Measurements from ENCODE around the gene MICB. TPM values are rescaled to one million over a fixed set of nuclear protein-coding genes. Genes with fewer than 3 reads are reported as not detected.
A peak's percentile ranks its signal among the peaks of the same experiment; 100 is the strongest.
"Not testable (repeated sequence)": the region's sequence is repeated elsewhere in the genome, so short reads cannot be mapped to it uniquely, and the experiment has no call there.

The MICB gene
- total RNA-seq (2012; rRNA removed): 5.2 and 10.9 TPM in 2 replicates

- Histone ChIP-seq H3K4me1 (ENCODE audit: control insufficient read depth, insufficient read depth, low read length) (peaks cover 32% of the 10 kb centered on the region), H3K27me3 (ENCODE audit: control insufficient read depth, insufficient read depth, low read length) (no peaks in the 10 kb centered on the region)
These were observed at the start of gene MICB for GRCh38 chr6:31497531-31498476. MICB (plus strand) TSS chr6:31498145; CDS start chr6:31498194, 49 bp downstream.

GRCh38 chr6:31450751-31451150 lies 47.2 kb upstream of the MICB start:
- Histone ChIP-seq H3K9me3 (replicated peaks; ENCODE audit: low read length) (no peaks in the 10 kb centered on the region), H3K4me2 (ENCODE audit: low read length) (no peak overlapping the region), H3K9ac (ENCODE audit: low read depth, low read length) (no peak overlapping the region), H3K4me3 (ENCODE audit: low read length) (no peak overlapping the region), H3K27me3 (ENCODE audit: control insufficient read depth, insufficient read depth, low read length) (peaks cover 21% of the 10 kb centered on the region), H3K4me1 (ENCODE audit: control insufficient read depth, insufficient read depth, low read length) (no peaks in the 10 kb centered on the region), H3K36me3 (ENCODE audit: insufficient read depth, low read length) (no peaks in the 10 kb centered on the region)

More at GRCh38 chr6:31497531-31498476, at the start of gene MICB:
- Histone ChIP-seq H3K4me3 (ENCODE audit: low read length) (peak within 1 kb of the TSS; percentile 79), H3K36me3 (ENCODE audit: insufficient read depth, low read length) (no peaks in the 10 kb centered on the region), H3K9ac (ENCODE audit: low read depth, low read length) (peak within 1 kb of the TSS; percentile 61), H3K9me3 (replicated peaks; ENCODE audit: low read length) (no peaks in the 10 kb centered on the region), H3K4me2 (ENCODE audit: low read length) (peak within 1 kb of the TSS; percentile 94)

GRCh38 chr6:31452859-31453258 lies 45.1 kb upstream of the MICB start:
- Histone ChIP-seq H3K4me1 (ENCODE audit: control insufficient read depth, insufficient read depth, low read length) (no peaks in the 10 kb centered on the region), H3K4me3 (ENCODE audit: low read length) (no peak overlapping the region), H3K9me3 (replicated peaks; ENCODE audit: low read length) (no peaks in the 10 kb centered on the region), H3K9ac (ENCODE audit: low read depth, low read length) (no peak overlapping the region), H3K27me3 (ENCODE audit: control insufficient read depth, insufficient read depth, low read length) (peaks cover 29% of the 10 kb centered on the region), H3K4me2 (ENCODE audit: low read length) (no peak overlapping the region), H3K36me3 (ENCODE audit: insufficient read depth, low read length) (no peaks in the 10 kb centered on the region)

- Histone ChIP-seq H3K9me3 (replicated peaks; ENCODE audit: low read length) (no peaks in the 10 kb centered on the region), H3K9ac (ENCODE audit: low read depth, low read length) (no peak overlapping the region), H3K27me3 (ENCODE audit: control insufficient read depth, insufficient read depth, low read length) (peaks cover 33% of the 10 kb centered on the region)
These were observed 44.7 kb upstream of the MICB start for GRCh38 chr6:31453259-31453658.

GRCh38 chr6:31459864-31460263 lies 38.1 kb upstream of the MICB start:
- not testable (repeated sequence) for H3K9ac ChIP-seq (ENCODE audit: low read depth, low read length); H3K4me3 ChIP-seq (ENCODE audit: low read length); H3K36me3 ChIP-seq (ENCODE audit: insufficient read depth, low read length); H3K4me1 ChIP-seq (ENCODE audit: control insufficient read depth, insufficient read depth, low read length); H3K4me2 ChIP-seq (ENCODE audit: low read length); H3K9me3 ChIP-seq (replicated peaks; ENCODE audit: low read length)
- peaks cover 39% of the 10 kb centered on the region for H3K27me3 ChIP-seq (ENCODE audit: control insufficient read depth, insufficient read depth, low read length)

More at GRCh38 chr6:31453259-31453658, 44.7 kb upstream of the MICB start:
- H3K4me1 ChIP-seq (ENCODE audit: control insufficient read depth, insufficient read depth, low read length): no peaks in the 10 kb centered on the region
- H3K4me2 ChIP-seq (ENCODE audit: low read length): no peak overlapping the region
- H3K4me3 ChIP-seq (ENCODE audit: low read length): no peak overlapping the region
- no peaks in the 10 kb centered on the region for H3K36me3 ChIP-seq (ENCODE audit: insufficient read depth, low read length)

GRCh38 chr6:31460361-31461025 lies 37.5 kb upstream of the MICB start:
- H3K27me3 ChIP-seq (ENCODE audit: control insufficient read depth, insufficient read depth, low read length): peaks cover 45% of the 10 kb centered on the region

GRCh38 chr6:31462026-31462963 lies 35.6 kb upstream of the MICB start:
- peaks cover 42% of the 10 kb centered on the region for H3K27me3 ChIP-seq (ENCODE audit: control insufficient read depth, insufficient read depth, low read length)
- H3K4me2 ChIP-seq (ENCODE audit: low read length): peak overlapping the region; percentile 54
- no peak overlapping the region for H3K4me3 ChIP-seq (ENCODE audit: low read length)
- no peaks in the 10 kb centered on the region for H3K4me1 ChIP-seq (ENCODE audit: control insufficient read depth, insufficient read depth, low read length)
- H3K9ac ChIP-seq (ENCODE audit: low read depth, low read length): no peak overlapping the region
- no peaks in the 10 kb centered on the region for H3K9me3 ChIP-seq (replicated peaks; ENCODE audit: low read length)
- no peaks in the 10 kb centered on the region for H3K36me3 ChIP-seq (ENCODE audit: insufficient read depth, low read length)

More at GRCh38 chr6:31460361-31461025, 37.5 kb upstream of the MICB start:
- Histone ChIP-seq H3K4me1 (ENCODE audit: control insufficient read depth, insufficient read depth, low read length) (no peaks in the 10 kb centered on the region), H3K4me2 (ENCODE audit: low read length) (no peak overlapping the region), H3K9me3 (replicated peaks; ENCODE audit: low read length) (no peaks in the 10 kb centered on the region), H3K9ac (ENCODE audit: low read depth, low read length) (no peak overlapping the region), H3K4me3 (ENCODE audit: low read length) (no peak overlapping the region), H3K36me3 (ENCODE audit: insufficient read depth, low read length) (no peaks in the 10 kb centered on the region)

- no peak overlapping the region for H3K4me3 ChIP-seq (ENCODE audit: low read length)
- H3K36me3 ChIP-seq (ENCODE audit: insufficient read depth, low read length): no peaks in the 10 kb centered on the region
- H3K9ac ChIP-seq (ENCODE audit: low read depth, low read length): no peak overlapping the region
- H3K9me3 ChIP-seq (replicated peaks; ENCODE audit: low read length): no peaks in the 10 kb centered on the region
- H3K4me2 ChIP-seq (ENCODE audit: low read length): peak overlapping the region; percentile 54
- peaks cover 38% of the 10 kb centered on the region for H3K27me3 ChIP-seq (ENCODE audit: control insufficient read depth, insufficient read depth, low read length)
- no peaks in the 10 kb centered on the region for H3K4me1 ChIP-seq (ENCODE audit: control insufficient read depth, insufficient read depth, low read length)
These were observed 34.7 kb upstream of the MICB start for GRCh38 chr6:31462964-31463870.

- no peak overlapping the region for H3K4me3 ChIP-seq (ENCODE audit: low read length)
- no peak overlapping the region for H3K4me2 ChIP-seq (ENCODE audit: low read length)
- no peaks in the 10 kb centered on the region for H3K9me3 ChIP-seq (replicated peaks; ENCODE audit: low read length)
- no peak overlapping the region for H3K9ac ChIP-seq (ENCODE audit: low read depth, low read length)
- no peaks in the 10 kb centered on the region for H3K36me3 ChIP-seq (ENCODE audit: insufficient read depth, low read length)
- no peaks in the 10 kb centered on the region for H3K4me1 ChIP-seq (ENCODE audit: control insufficient read depth, insufficient read depth, low read length)
- H3K27me3 ChIP-seq (ENCODE audit: control insufficient read depth, insufficient read depth, low read length): peaks cover 37% of the 10 kb centered on the region
These were observed 33.4 kb upstream of the MICB start for GRCh38 chr6:31464252-31465184.

Measured in skeletal muscle satellite cell (primary cell).